MM.1S (cell line): Measurements from ENCODE around the gene CEACAM5.

Experiments
- EZH2 ChIP-seq: fragments of 300-600 bp; sonication (generic); optimal IDR thresholded peaks from 2 replicates; pipeline ENCODE3; 2017; ENCODE audit warnings: low read depth, mild to moderate bottlenecking, antibody characterized with exemption, low read length, mixed read lengths
- TF ChIP-seq, protein P1 (sequence below): fragments of 300-600 bp; sonication (generic); IDR thresholded peaks from 2 replicates; pipeline ENCODE4 v1.5.1; 2016; ENCODE audit warnings: antibody characterized with exemption, low read length, mixed read lengths

DNA sequence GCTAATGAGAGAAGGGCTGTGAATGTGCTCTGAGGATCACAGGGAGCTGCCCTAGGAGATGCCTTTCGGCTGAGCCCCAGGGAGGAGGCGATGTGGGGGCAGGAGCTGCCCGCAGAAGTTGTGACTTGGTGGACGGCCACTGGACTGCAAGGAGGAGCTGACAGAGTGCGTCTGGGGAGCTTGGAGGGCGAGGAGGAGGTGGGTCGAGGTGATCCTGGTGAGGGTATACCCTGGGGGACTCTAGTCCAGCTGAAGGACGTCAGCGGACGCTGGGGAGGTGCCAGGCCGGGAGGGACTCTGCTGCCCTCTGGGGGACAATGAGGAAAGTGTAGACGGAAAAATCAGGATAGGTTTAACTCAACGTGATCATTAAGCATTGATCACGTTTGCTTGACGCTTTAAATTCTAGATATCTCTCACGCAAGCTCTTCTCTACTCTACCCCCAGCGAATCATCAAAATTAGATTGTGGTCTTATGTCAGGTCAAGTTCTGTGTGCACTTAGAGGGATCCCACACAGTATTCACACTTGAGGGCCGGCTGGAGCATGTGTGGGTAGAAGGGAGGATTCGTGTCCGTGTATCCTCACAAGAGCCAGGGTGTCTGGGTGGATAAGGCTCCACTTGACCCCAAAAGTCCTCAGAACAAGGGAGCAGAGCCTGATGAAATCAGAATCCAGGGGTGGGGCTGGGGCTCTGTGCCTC, 17.0 kb upstream of the CEACAM5 start:
- TF ChIP-seq, protein P1, sequence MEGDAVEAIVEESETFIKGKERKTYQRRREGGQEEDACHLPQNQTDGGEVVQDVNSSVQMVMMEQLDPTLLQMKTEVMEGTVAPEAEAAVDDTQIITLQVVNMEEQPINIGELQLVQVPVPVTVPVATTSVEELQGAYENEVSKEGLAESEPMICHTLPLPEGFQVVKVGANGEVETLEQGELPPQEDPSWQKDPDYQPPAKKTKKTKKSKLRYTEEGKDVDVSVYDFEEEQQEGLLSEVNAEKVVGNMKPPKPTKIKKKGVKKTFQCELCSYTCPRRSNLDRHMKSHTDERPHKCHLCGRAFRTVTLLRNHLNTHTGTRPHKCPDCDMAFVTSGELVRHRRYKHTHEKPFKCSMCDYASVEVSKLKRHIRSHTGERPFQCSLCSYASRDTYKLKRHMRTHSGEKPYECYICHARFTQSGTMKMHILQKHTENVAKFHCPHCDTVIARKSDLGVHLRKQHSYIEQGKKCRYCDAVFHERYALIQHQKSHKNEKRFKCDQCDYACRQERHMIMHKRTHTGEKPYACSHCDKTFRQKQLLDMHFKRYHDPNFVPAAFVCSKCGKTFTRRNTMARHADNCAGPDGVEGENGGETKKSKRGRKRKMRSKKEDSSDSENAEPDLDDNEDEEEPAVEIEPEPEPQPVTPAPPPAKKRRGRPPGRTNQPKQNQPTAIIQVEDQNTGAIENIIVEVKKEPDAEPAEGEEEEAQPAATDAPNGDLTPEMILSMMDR: peak; percentile 77
- TF ChIP-seq EZH2: no peak
